Subcutaneous abdominal adipose tissue (tissue), 5 donors: ENCODE data around the gene HOXA3.

Experiments used
- H3K27ac ChIP-seq: one replicate; pipeline ENCODE4 v1.7.0; 2013; ENCODE audit warnings: low read depth, mild to moderate bottlenecking, inconsistent platforms, low read length, moderate library complexity
- H3K27me3 ChIP-seq, 5 donors: one replicate each; pipeline ENCODE4 v1.7.0; 2013; ENCODE audit warnings: low read length in 5 of 5, inconsistent platforms in 1 of 5; ENCODE audit not compliant: control insufficient read depth in 5 of 5, insufficient read depth in 4 of 5
- H3K36me3 ChIP-seq, 5 donors: one replicate each; pipeline ENCODE4 v1.7.0; 2013; ENCODE audit warnings: low read length in 5 of 5; ENCODE audit not compliant: control insufficient read depth in 5 of 5, insufficient read depth in 5 of 5
- H3K4me1 ChIP-seq, 5 donors: one replicate each; pipeline ENCODE4 v1.7.0; 2013; ENCODE audit warnings: low read length in 5 of 5, mild to moderate bottlenecking in 3 of 5, moderate library complexity in 1 of 5; ENCODE audit not compliant: control insufficient read depth in 5 of 5, insufficient read depth in 5 of 5
- H3K4me3 ChIP-seq, 5 donors: one replicate each; pipeline ENCODE4 v1.7.0; 2013; ENCODE audit warnings: low read length in 5 of 5, low read depth in 1 of 5
- H3K9ac ChIP-seq, 5 donors: one replicate each; pipeline ENCODE4 v1.7.0; 2013; ENCODE audit warnings: low read length in 5 of 5, mild to moderate bottlenecking in 4 of 5, moderate library complexity in 3 of 5
- H3K9me3 ChIP-seq, 5 donors: one replicate each; pipeline ENCODE4 v1.7.0; 2013; ENCODE audit warnings: low read length in 5 of 5; ENCODE audit not compliant: control insufficient read depth in 5 of 5
- donor health status: healthy.
- donor health status: healthy.
- donor health status: healthy.
- donor health status: healthy.
- donor health status: healthy.

The HOXA3 gene

GRCh38 chr7:27196287-27196767 lies 43.9 kb upstream of the HOXA3 start:
- Histone ChIP-seq H3K4me1 (peaks cover 2 to 53% (median 40%) of the 10 kb centered on the region in 5 donors), H3K4me3 (no peak overlapping the region), H3K9ac (no peak overlapping the region), H3K36me3 (no peaks in the 10 kb centered on the region), H3K27me3 (peaks cover 55 to 82% (median 71%) of the 10 kb centered on the region in 5 donors), H3K9me3 (no peaks in the 10 kb centered on the region), H3K27ac (no peak overlapping the region)

- H3K4me1 ChIP-seq = peaks cover 2 to 38% (median 29%) of the 10 kb centered on the region in 5 donors
- no peak overlapping the region for H3K4me3 ChIP-seq
- H3K36me3 ChIP-seq = no peaks in the 10 kb centered on the region
- no peak overlapping the region for H3K9ac ChIP-seq
- H3K27me3 ChIP-seq = peaks cover 45 to 85% (median 70%) of the 10 kb centered on the region in 5 donors
- H3K9me3 ChIP-seq = no peaks in the 10 kb centered on the region
- no peak overlapping the region for H3K27ac ChIP-seq
Observed at GRCh38 chr7:27194686-27195379, 42.5 kb upstream of the HOXA3 start.

- H3K27me3 ChIP-seq = peaks cover 42 to 90% (median 77%) of the 10 kb centered on the region in 5 donors
- peaks cover 2 to 38% (median 29%) of the 10 kb centered on the region in 5 donors for H3K4me1 ChIP-seq
- no peak overlapping the region for H3K27ac ChIP-seq
- H3K9me3 ChIP-seq = no peaks in the 10 kb centered on the region
- no peak overlapping the region for H3K9ac ChIP-seq
- no peak overlapping the region for H3K4me3 ChIP-seq
- no peaks in the 10 kb centered on the region for H3K36me3 ChIP-seq
Observed at GRCh38 chr7:27194002-27194352, 41.6 kb upstream of the HOXA3 start.

GRCh38 chr7:27193335-27194001 lies 41.1 kb upstream of the HOXA3 start:
- no peaks in the 10 kb centered on the region for H3K36me3 ChIP-seq
- H3K4me3 ChIP-seq = peak overlapping the region in 4 of 5 donors; percentile 19 to 61 (median 54)
- no peak overlapping the region for H3K27ac ChIP-seq
- no peak overlapping the region for H3K9ac ChIP-seq
- peaks cover 2 to 38% (median 27%) of the 10 kb centered on the region in 5 donors for H3K4me1 ChIP-seq
- H3K9me3 ChIP-seq = no peaks in the 10 kb centered on the region
- peaks cover 37 to 89% (median 78%) of the 10 kb centered on the region in 5 donors for H3K27me3 ChIP-seq

- Histone ChIP-seq H3K9me3 (no peaks in the 10 kb centered on the region), H3K36me3 (no peaks in the 10 kb centered on the region), H3K27ac (no peak overlapping the region), H3K9ac (peak overlapping the region in 2 of 5 donors; percentile 22 to 56), H3K4me3 (peak overlapping the region in 4 of 5 donors; percentile 19 to 61 (median 54)), H3K4me1 (peaks cover 2 to 43% (median 32%) of the 10 kb centered on the region in 5 donors), H3K27me3 (peaks cover 29 to 88% (median 78%) of the 10 kb centered on the region in 5 donors)
Observed at GRCh38 chr7:27192546-27193334, 40.4 kb upstream of the HOXA3 start.

GRCh38 chr7:27191833-27192545 lies 39.6 kb upstream of the HOXA3 start:
- H3K4me3 ChIP-seq = peak overlapping the region in 3 of 5 donors; percentile 19 to 61 (median 38)
- H3K36me3 ChIP-seq = no peaks in the 10 kb centered on the region
- H3K4me1 ChIP-seq = peaks cover 2 to 46% (median 33%) of the 10 kb centered on the region in 5 donors
- no peak overlapping the region for H3K9ac ChIP-seq
- no peaks in the 10 kb centered on the region for H3K9me3 ChIP-seq
- H3K27me3 ChIP-seq = peaks cover 28 to 88% (median 78%) of the 10 kb centered on the region in 5 donors
- H3K27ac ChIP-seq = no peak overlapping the region

- Histone ChIP-seq H3K4me3 (no peak overlapping the region), H3K27ac (no peak overlapping the region), H3K9ac (no peak overlapping the region), H3K9me3 (no peaks in the 10 kb centered on the region), H3K4me1 (peaks cover under 1 to 44% (median 32%) of the 10 kb centered on the region in 5 donors), H3K36me3 (no peaks in the 10 kb centered on the region), H3K27me3 (peaks cover 29 to 81% (median 78%) of the 10 kb centered on the region in 5 donors)
Observed at GRCh38 chr7:27191161-27191731, 38.9 kb upstream of the HOXA3 start.

GRCh38 chr7:27189997-27190748 lies 37.8 kb upstream of the HOXA3 start:
- Histone ChIP-seq H3K9ac (no peak overlapping the region), H3K4me1 (peaks cover 0 to 54% (median 40%) of the 10 kb centered on the region in 5 donors), H3K9me3 (no peaks in the 10 kb centered on the region), H3K36me3 (no peaks in the 10 kb centered on the region), H3K27ac (no peak overlapping the region), H3K27me3 (peaks cover 23 to 83% (median 80%) of the 10 kb centered on the region in 5 donors), H3K4me3 (no peak overlapping the region)
